ENCODE data around the gene SP8.

Gene SP8

DNA sequence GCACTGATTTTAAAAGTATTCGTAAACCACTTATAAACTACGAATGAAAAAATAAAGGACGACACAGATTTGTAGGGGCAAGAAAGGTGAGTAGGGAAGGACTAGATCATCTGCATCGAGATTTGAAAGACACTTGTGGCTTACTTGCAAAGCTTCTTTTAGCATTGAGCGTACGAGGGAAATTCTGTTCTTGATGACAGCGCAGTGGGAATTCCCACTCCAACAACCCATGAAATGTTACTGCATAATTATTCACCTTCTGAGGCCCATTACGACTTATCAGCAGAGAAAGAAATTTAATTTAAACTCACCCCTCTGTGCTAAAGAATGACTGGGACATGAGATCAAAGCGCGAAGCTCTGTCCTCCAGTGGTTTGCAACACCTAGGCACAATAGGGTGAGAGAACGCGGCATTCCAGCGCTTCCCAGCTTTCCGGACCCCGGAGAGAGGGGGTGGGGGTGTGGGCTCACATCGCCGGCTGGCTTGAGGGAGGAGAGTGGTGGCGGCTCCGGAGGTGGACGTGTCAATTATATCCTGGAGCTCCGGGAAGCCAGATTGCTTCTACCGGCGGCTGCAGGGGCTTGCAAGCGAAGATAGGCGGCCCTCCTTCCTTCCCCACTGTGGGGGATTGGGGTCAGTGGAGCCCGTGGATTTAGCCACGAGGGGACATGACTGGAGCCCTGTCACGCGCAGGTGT lies 10.3 kb downstream of the SP8 start:
- no peak for DNase-seq (ENCODE audit: low read depth)
- TF ChIP-seq, protein P1, sequence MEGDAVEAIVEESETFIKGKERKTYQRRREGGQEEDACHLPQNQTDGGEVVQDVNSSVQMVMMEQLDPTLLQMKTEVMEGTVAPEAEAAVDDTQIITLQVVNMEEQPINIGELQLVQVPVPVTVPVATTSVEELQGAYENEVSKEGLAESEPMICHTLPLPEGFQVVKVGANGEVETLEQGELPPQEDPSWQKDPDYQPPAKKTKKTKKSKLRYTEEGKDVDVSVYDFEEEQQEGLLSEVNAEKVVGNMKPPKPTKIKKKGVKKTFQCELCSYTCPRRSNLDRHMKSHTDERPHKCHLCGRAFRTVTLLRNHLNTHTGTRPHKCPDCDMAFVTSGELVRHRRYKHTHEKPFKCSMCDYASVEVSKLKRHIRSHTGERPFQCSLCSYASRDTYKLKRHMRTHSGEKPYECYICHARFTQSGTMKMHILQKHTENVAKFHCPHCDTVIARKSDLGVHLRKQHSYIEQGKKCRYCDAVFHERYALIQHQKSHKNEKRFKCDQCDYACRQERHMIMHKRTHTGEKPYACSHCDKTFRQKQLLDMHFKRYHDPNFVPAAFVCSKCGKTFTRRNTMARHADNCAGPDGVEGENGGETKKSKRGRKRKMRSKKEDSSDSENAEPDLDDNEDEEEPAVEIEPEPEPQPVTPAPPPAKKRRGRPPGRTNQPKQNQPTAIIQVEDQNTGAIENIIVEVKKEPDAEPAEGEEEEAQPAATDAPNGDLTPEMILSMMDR (conservative IDR thresholded peaks at IDR 0.05; ENCODE audit: low read length) = no peak
- no peak overlapping the region for H3K4me3 ChIP-seq (ENCODE audit: low read length)

DNA sequence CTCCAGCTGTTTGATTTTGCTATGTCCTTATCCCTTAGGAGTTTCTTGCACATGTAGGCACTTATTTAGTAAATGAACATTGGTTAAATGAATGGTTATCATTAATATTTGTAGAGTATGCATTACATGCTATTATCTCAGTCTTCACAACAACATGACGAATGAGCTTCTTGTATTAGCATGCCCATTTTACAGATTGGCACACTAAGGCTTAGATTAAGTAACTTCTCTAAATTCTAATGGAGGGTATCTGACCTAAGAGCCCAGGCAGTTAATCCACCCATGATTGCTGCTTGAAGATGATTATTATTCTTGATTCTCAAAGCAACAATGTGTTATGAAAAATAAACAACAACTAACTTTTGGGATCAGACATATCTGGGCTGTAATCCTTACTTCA lies 32.7 kb downstream of the SP8 start:
- TF ChIP-seq, protein P1 (conservative IDR thresholded peaks at IDR 0.05; ENCODE audit: low read length) = no peak
- DNase-seq (ENCODE audit: low read depth) = no peak
- H3K4me3 ChIP-seq (ENCODE audit: low read length) = no peak overlapping the region

DNA sequence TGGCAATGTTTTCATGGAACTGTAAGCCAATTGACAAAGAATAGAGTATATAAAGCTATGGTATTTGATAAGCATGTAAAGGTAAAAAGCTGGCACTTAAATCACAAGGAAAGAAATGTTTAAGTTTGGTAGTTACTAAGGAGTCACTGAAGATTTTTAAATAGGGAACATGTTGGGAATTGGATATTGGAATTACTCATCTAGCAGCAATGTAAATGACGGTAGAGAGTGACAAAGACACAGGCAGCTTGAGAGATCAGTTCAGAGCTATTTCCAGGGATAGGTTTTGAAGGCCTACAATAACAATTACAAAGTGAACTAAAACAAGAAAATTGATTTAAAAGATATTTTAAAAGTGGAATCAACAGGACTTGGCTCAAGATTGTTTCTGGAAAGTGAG lies 36.8 kb downstream of the SP8 start:
- no peak overlapping the region for H3K4me3 ChIP-seq (ENCODE audit: low read length)
- no peak for DNase-seq (ENCODE audit: low read depth)
- TF ChIP-seq, protein P1 (conservative IDR thresholded peaks at IDR 0.05; ENCODE audit: low read length) = no peak

DNA sequence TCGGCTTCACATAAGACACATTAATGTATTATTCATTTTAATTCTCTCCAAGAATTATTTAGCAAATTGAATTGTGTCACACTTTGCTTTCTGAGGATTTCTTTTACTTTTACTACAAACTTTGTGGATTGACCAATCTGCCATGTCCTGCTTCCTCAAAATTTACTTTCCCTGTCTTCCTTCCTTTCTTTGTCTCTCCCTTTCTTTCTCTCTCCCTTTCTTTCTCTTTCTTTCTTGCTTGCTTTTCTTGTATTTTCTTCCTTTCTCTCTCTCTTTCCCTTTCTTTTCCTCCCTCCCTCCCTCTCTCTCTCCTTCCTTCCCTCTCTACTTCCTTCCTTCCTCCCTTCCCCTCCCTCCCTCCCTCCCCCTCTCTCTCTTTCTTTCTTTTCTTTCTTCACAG lies 37.8 kb downstream of the SP8 start:
- no peak for DNase-seq (ENCODE audit: low read depth)
- no peak overlapping the region for H3K4me3 ChIP-seq (ENCODE audit: low read length)
- TF ChIP-seq, protein P1 (conservative IDR thresholded peaks at IDR 0.05; ENCODE audit: low read length) = no peak

DNA sequence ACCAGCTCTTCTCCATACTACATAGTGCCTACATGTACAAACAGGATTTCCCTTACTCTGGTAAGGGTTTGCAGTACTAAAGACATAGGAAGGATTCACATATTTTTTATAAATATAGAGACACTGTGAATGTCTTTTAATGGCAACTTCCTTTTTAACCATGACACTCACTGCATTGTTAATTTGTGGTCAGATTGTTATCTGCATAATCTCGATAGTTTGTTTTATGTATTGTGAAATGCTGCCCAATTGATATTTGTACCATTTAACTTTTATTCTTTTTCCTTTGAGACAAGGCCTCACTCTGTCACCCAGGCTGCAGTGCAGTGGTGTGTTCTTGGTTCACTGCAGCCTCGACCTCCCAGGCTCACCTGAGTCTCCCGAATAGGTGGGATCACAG lies 39.7 kb downstream of the SP8 start:
- TF ChIP-seq, protein P1 (conservative IDR thresholded peaks at IDR 0.05; ENCODE audit: low read length) = no peak
- H3K4me3 ChIP-seq (ENCODE audit: low read length) = no peak overlapping the region
- DNase-seq (ENCODE audit: low read depth) = no peak

DNA sequence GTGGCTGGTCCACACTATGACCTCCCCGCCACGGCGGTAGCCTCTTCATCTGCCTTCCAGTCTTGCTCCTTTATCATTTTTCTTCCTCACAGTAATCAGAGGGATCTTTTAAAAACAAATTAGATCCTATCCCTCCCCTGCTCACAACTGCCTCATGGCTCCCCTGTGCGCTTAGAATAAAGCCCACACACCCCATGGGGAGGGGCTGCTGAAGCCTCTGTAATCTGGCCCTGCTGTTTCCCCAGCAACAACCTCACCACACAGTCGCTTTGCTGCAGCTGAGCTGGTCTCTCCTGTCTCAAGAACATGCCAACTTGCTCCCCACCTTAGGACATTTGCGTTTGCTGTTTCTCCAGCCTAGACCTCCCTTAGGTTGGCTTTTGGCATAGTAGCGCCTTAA lies 41.0 kb downstream of the SP8 start:
- DNase-seq (ENCODE audit: low read depth) = no peak
- TF ChIP-seq, protein P1 (conservative IDR thresholded peaks at IDR 0.05; ENCODE audit: low read length) = no peak
- H3K4me3 ChIP-seq (ENCODE audit: low read length) = no peak overlapping the region

DNA sequence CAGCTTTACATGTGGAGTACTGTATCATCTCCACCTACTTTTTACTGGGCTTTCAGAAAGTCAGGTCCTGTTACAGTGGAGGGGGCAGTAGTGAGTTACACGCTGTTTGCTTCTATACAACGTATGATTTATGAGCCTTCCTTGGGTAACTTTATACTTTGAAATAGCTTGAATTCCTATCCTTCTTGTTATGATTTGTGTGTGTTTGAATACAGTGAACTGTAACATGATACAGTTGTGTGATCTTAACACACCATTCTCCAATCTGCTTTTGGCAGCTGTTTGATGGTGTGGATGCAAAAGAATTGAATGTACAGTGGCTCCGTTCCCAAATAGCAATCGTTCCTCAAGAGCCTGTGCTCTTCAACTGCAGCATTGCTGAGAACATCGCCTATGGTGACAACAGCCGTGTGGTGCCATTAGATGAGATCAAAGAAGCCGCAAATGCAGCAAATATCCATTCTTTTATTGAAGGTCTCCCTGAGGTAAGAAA lies 41.7 kb downstream of the SP8 start:
- TF ChIP-seq, protein P1 (conservative IDR thresholded peaks at IDR 0.05; ENCODE audit: low read length) = no peak
- H3K4me3 ChIP-seq (ENCODE audit: low read length) = no peak overlapping the region
- no peak for DNase-seq (ENCODE audit: low read depth)

All from AG10803 (cell line).